ENCODE measurements around the gene EFHD2.

The EFHD2 gene

GRCh38 chr1:15393475-15394257, 16.0 kb upstream of the EFHD2 start:
- no peak for TF ChIP-seq CTCF (IDR thresholded peaks at IDR 0.05)
- no peak overlapping the region for H3K27ac ChIP-seq
- no peak overlapping the region for H3K4me2 ChIP-seq (ENCODE audit: low read length)
- no peaks in the 10 kb centered on the region for H3K9me3 ChIP-seq (ENCODE audit: control insufficient read depth, low read length)
- H2AFZ ChIP-seq = no peak overlapping the region
- H3K79me2 ChIP-seq = no peaks in the 10 kb centered on the region
- no peaks in the 10 kb centered on the region for H3K4me1 ChIP-seq
- no peaks in the 10 kb centered on the region for H3K36me3 ChIP-seq (ENCODE audit: control insufficient read depth, insufficient read depth, low read length)
- no peak overlapping the region for H3K4me3 ChIP-seq (ENCODE audit: low read depth, low read length)
- H3K27me3 ChIP-seq (ENCODE audit: control insufficient read depth, insufficient read depth, low read length) = no peaks in the 10 kb centered on the region
- no peak overlapping the region for H3K9ac ChIP-seq

DNA sequence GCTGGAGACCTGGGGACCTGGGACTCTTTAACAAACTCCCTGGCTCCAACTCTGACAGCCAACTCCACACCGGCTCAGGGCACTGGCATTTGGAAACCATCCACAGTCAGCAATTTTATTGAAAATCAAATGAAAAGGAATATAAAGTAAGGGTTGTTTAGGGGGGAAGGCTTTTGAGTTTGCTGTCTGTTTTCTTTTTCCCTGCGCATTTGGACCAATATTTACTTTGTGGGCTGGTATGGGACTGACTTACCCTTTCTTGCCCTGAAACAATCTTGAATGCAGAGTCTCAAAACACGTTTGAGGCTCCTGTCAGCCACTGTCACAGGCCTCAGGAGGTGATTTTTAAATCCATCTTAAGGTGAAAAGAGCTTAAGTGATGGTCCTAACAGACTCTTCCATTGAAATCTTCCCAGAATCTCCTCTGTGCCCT, 15.4 kb upstream of the EFHD2 start:
- Histone ChIP-seq H3K9me3 (ENCODE audit: control insufficient read depth, low read length) (no peaks in the 10 kb centered on the region), H3K4me1 (no peaks in the 10 kb centered on the region), H3K4me2 (ENCODE audit: low read length) (no peak overlapping the region), H3K79me2 (no peaks in the 10 kb centered on the region), H3K9ac (no peak overlapping the region), H3K4me3 (ENCODE audit: low read depth, low read length) (no peak overlapping the region), H2AFZ (no peak overlapping the region), H3K27ac (no peak overlapping the region), H3K36me3 (ENCODE audit: control insufficient read depth, insufficient read depth, low read length) (no peaks in the 10 kb centered on the region), H3K27me3 (ENCODE audit: control insufficient read depth, insufficient read depth, low read length) (no peaks in the 10 kb centered on the region)
- no peak for TF ChIP-seq CTCF (IDR thresholded peaks at IDR 0.05)

GRCh38 chr1:15397236-15397635, 12.5 kb upstream of the EFHD2 start:
- TF ChIP-seq CTCF (IDR thresholded peaks at IDR 0.05) = no peak
- Histone ChIP-seq H3K36me3 (ENCODE audit: control insufficient read depth, insufficient read depth, low read length) (no peaks in the 10 kb centered on the region), H3K27ac (no peak overlapping the region), H3K79me2 (no peaks in the 10 kb centered on the region), H2AFZ (no peak overlapping the region), H3K4me3 (ENCODE audit: low read depth, low read length) (no peak overlapping the region), H3K4me1 (no peaks in the 10 kb centered on the region), H3K9me3 (ENCODE audit: control insufficient read depth, low read length) (no peaks in the 10 kb centered on the region), H3K27me3 (ENCODE audit: control insufficient read depth, insufficient read depth, low read length) (no peaks in the 10 kb centered on the region), H3K4me2 (ENCODE audit: low read length) (no peak overlapping the region), H3K9ac (no peak overlapping the region)

GRCh38 chr1:15399710-15400109, 10.0 kb upstream of the EFHD2 start:
- H3K9me3 ChIP-seq (ENCODE audit: control insufficient read depth, low read length) = no peaks in the 10 kb centered on the region
- no peak for TF ChIP-seq CTCF (IDR thresholded peaks at IDR 0.05)
- no peak overlapping the region for H3K27ac ChIP-seq
- H3K9ac ChIP-seq = no peak overlapping the region
- no peaks in the 10 kb centered on the region for H3K79me2 ChIP-seq
- H2AFZ ChIP-seq = no peak overlapping the region
- no peak overlapping the region for H3K4me2 ChIP-seq (ENCODE audit: low read length)
- no peaks in the 10 kb centered on the region for H3K4me1 ChIP-seq
- H3K36me3 ChIP-seq (ENCODE audit: control insufficient read depth, insufficient read depth, low read length) = no peaks in the 10 kb centered on the region
- H3K27me3 ChIP-seq (ENCODE audit: control insufficient read depth, insufficient read depth, low read length) = no peaks in the 10 kb centered on the region
- no peak overlapping the region for H3K4me3 ChIP-seq (ENCODE audit: low read depth, low read length)

- H3K27ac ChIP-seq = no peak overlapping the region
- no peak overlapping the region for H3K4me3 ChIP-seq (ENCODE audit: low read depth, low read length)
- no peak for TF ChIP-seq CTCF (IDR thresholded peaks at IDR 0.05)
- H3K79me2 ChIP-seq = no peaks in the 10 kb centered on the region
- no peaks in the 10 kb centered on the region for H3K27me3 ChIP-seq (ENCODE audit: control insufficient read depth, insufficient read depth, low read length)
- peaks cover 2% of the 10 kb centered on the region for H3K4me1 ChIP-seq
- no peak overlapping the region for H3K4me2 ChIP-seq (ENCODE audit: low read length)
- no peak overlapping the region for H2AFZ ChIP-seq
- H3K9me3 ChIP-seq (ENCODE audit: control insufficient read depth, low read length) = no peaks in the 10 kb centered on the region
- no peaks in the 10 kb centered on the region for H3K36me3 ChIP-seq (ENCODE audit: control insufficient read depth, insufficient read depth, low read length)
- H3K9ac ChIP-seq = no peak overlapping the region
Measured at GRCh38 chr1:15400627-15401026, 9.1 kb upstream of the EFHD2 start.

Data from parathyroid adenoma (tissue), 2 donors.